ENCODE measurements around the gene TLE7. TPM values are rescaled to one million over a fixed set of nuclear protein-coding genes. Genes with fewer than 3 reads are reported as not detected.
A peak's percentile ranks its signal among the peaks of the same experiment; 100 is the strongest.

The TLE7 gene
- total RNA-seq, 2 experiments from 2014 or later, result not detected

- Mint-ChIP-seq H3K27ac (no peak overlapping the region), H3K36me3 (ENCODE audit: low read depth) (peaks cover 62% of the 10 kb centered on the region), H3K27me3 (no peaks in the 10 kb centered on the region), H3K4me3 (no peak overlapping the region), H3K4me1 (no peaks in the 10 kb centered on the region), H3K9me3 (ENCODE audit: low read depth) (peaks cover 57% of the 10 kb centered on the region)
- CTCF ChIA-PET, result no interaction called here
- DNase-seq (no peak), ATAC-seq (no peak)
- POLR2A ChIA-PET, result no interaction called here
- intact Hi-C loops (cut with DNase I, micrococcal nuclease), result no loop called here
Observed at GRCh38 chr16:71448274-71448866, 6.5 kb upstream of the TLE7 start.

GRCh38 chr16:71443714-71444113, 1.9 kb upstream of the TLE7 start:
- POLR2A ChIA-PET, result no interaction called here
- no peak for DNase-seq
- Mint-ChIP-seq H3K4me1 (no peaks in the 10 kb centered on the region), H3K36me3 (ENCODE audit: low read depth) (peaks cover 15% of the 10 kb centered on the region), H3K9me3 (ENCODE audit: low read depth) (peaks cover 26% of the 10 kb centered on the region), H3K27me3 (peaks cover 17% of the 10 kb centered on the region), H3K4me3 (no peak overlapping the region), H3K27ac (no peak overlapping the region)
- no peak for ATAC-seq
- intact Hi-C loops (cut with DNase I, micrococcal nuclease), result loop anchor here in 1 of 2 experiments (5.0 kb wide), 1 partner anchor 54 kb away; no protein-coding TSS in a partner anchor
- CTCF ChIA-PET, result no interaction called here

DNA sequence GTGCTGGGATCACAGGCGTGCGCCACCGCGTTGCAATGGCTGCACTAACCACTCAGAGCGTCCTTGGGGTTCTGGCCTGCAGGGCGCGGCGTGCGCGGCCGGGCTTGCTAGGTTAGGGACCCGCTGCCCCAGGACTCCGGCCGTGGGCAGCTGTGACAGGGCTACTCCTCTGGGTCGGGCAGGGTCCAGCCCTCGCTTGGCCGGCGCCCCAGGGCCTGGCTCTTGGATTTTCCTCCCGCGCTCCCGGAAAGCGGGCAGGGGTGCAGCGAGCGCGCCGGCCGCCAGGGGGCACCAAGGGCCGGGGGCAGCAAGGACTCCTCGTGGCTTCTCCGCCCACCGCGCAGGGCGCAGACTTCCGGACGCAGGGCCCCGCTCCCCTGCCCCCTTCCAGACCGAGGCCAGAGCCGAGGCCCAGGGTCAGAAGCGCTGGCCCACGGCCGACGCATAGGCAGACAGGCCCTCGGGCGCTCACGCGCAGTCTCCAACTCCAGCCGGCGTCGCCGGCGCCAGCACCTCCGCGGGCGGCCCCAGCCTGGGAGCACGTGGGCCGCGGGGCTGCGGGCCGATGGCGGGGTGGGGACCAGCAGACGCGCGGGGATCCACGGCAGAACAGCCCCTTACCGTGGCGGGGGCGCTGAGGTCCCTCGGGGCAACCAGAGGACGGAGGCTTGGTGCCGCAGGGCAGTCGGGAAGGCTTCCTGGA, 355 bp downstream of the TLE7 start:
- Mint-ChIP-seq H3K27ac (no peak overlapping the region), H3K27me3 (peaks cover 21% of the 10 kb centered on the region), H3K4me1 (no peaks in the 10 kb centered on the region), H3K9me3 (ENCODE audit: low read depth) (peaks cover 15% of the 10 kb centered on the region), H3K4me3 (no peak overlapping the region), H3K36me3 (ENCODE audit: low read depth) (peaks cover 3% of the 10 kb centered on the region)
- POLR2A ChIA-PET, result no interaction called here
- DNase-seq, result peak; percentile 70
- intact Hi-C loops (cut with DNase I, micrococcal nuclease), result loop anchor here (1.0 to 5.0 kb wide), 3 partner anchors 56 to 169 kb away; no protein-coding TSS in a partner anchor
- ATAC-seq, result peak; percentile 64
- CTCF ChIA-PET, result no interaction called here

DNA sequence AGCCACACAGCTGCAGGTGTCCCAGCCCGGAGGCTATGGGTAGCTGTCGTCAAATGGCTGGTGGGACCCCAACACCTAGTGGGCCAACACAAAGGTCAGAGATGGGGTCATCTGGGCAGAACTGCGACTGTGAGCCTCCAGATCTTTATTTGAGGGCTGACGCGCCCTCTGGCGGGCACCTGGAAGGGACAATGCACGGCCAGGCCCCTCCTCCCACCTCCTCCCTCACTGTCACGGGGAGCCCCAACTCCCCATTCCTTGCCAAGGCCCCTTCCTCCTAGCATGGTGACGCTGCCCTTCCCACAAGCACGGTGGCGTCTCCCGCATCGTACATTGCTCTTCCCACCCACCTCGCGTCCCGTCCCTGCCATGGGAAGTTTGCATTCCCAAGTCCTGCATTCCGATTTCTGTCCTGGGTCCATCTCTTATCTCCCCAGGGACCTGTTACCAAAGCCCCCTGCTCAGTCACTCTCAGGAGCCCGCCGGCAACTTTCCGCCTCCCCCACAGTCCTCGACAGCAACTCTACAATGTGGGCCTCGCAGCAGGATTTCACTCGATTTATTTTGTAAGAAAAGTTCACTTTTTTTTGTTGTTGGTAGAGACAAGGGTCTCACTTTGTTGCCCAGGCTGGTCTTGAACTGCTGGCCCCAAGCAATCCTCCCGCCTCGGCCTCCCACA, 1.0 kb downstream of the TLE7 start:
- no peak overlapping the region for H3K27ac Mint-ChIP-seq
- H3K9me3 Mint-ChIP-seq (ENCODE audit: low read depth), result peaks cover 13% of the 10 kb centered on the region
- CTCF ChIA-PET, result interaction anchor here (0.7 to 1.2 kb wide), 6 partner anchors 28 to 424 kb away, joined by 3 to 8 read pairs (median 3); no protein-coding TSS in a partner anchor
- ATAC-seq, result peak; percentile 59
- H3K4me3 Mint-ChIP-seq, result no peak overlapping the region
- no peaks in the 10 kb centered on the region for H3K4me1 Mint-ChIP-seq
- POLR2A ChIA-PET, result no interaction called here
- intact Hi-C loops (cut with DNase I, micrococcal nuclease), result loop anchor here (1.0 to 5.0 kb wide), 3 partner anchors 56 to 170 kb away; no protein-coding TSS in a partner anchor
- peaks cover 25% of the 10 kb centered on the region for H3K27me3 Mint-ChIP-seq
- peak; percentile 56 for DNase-seq
- H3K36me3 Mint-ChIP-seq (ENCODE audit: low read depth), result peaks cover 3% of the 10 kb centered on the region

DNA sequence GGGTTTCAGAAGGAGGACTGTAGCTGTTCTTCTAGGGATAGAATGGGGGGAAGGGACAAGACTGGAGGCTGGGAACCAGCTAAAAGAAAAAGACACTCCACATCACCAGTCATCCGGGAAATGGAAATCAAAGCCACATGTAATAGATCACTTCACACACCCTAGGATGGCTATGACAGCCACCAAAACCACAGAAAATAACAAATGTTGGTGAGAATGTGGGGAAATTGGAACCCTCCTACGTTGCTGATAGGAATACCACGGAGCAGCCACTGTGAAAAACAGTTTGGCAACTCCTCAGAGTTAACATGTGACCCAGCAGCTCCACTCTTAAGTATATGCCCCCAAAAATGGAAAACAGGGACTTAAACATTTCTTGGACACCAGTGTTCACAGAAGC, 2.3 kb downstream of the TLE7 start:
- DNase-seq (no peak), ATAC-seq (no peak)
- ChIA-PET POLR2A (no interaction called here), CTCF (interaction anchor here (0.6 to 1.4 kb wide), 4 partner anchors 21 to 427 kb away, joined by 3 to 8 read pairs (median 4); no protein-coding TSS in a partner anchor)
- intact Hi-C loops (cut with DNase I, micrococcal nuclease), result no loop called here
- no peaks in the 10 kb centered on the region for H3K4me1 Mint-ChIP-seq
- H3K4me3 Mint-ChIP-seq, result no peak overlapping the region
- peaks cover 5% of the 10 kb centered on the region for H3K9me3 Mint-ChIP-seq (ENCODE audit: low read depth)
- no peak overlapping the region for H3K27ac Mint-ChIP-seq
- H3K27me3 Mint-ChIP-seq, result peaks cover 25% of the 10 kb centered on the region
- H3K36me3 Mint-ChIP-seq (ENCODE audit: low read depth), result peaks cover 3% of the 10 kb centered on the region

DNA sequence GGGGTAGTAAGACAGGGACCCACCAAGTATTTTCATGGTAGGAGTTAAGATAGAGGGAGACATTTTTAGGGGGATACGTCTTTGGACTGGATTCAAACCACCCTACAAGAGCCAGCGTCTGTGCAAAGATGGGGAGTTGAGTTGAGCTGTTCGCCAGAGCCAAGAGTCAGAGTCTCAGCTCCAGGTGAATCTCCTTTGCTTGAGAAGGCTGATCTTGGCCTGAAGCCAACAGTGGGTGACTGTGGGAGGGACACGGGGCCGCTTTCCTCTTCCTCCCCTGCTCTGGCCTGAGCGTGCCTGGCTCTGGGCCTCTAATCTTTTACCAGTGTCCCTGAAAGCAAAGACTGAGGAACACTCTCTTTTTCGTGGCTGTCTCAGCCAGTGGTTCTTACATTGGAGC, 5.4 kb downstream of the TLE7 start:
- ATAC-seq (no peak), DNase-seq (no peak)
- intact Hi-C loops (cut with DNase I, micrococcal nuclease), result no loop called here
- POLR2A ChIA-PET, result no interaction called here
- Mint-ChIP-seq H3K27ac (no peak overlapping the region), H3K36me3 (ENCODE audit: low read depth) (no peaks in the 10 kb centered on the region), H3K27me3 (peaks cover 27% of the 10 kb centered on the region), H3K4me1 (no peaks in the 10 kb centered on the region), H3K9me3 (ENCODE audit: low read depth) (no peaks in the 10 kb centered on the region), H3K4me3 (no peak overlapping the region)
- CTCF ChIA-PET, result interaction anchor here (0.5 to 1.8 kb wide), 2 partner anchors 63 to 92 kb away, joined by 3 to 8 read pairs; no protein-coding TSS in a partner anchor

GRCh38 chr16:71432906-71433305, 8.9 kb downstream of the TLE7 start:
- ATAC-seq, result no peak
- intact Hi-C loops (cut with DNase I, micrococcal nuclease), result no loop called here
- no peak for DNase-seq
- no peaks in the 10 kb centered on the region for H3K36me3 Mint-ChIP-seq (ENCODE audit: low read depth)
- peaks cover 18% of the 10 kb centered on the region for H3K27me3 Mint-ChIP-seq
- POLR2A ChIA-PET, result no interaction called here
- no peaks in the 10 kb centered on the region for H3K9me3 Mint-ChIP-seq (ENCODE audit: low read depth)
- H3K4me3 Mint-ChIP-seq, result no peak overlapping the region
- no peaks in the 10 kb centered on the region for H3K4me1 Mint-ChIP-seq
- no peak overlapping the region for H3K27ac Mint-ChIP-seq
- CTCF ChIA-PET, result no interaction called here

- Mint-ChIP-seq H3K27ac (no peak overlapping the region), H3K9me3 (ENCODE audit: low read depth) (no peaks in the 10 kb centered on the region), H3K4me1 (no peaks in the 10 kb centered on the region), H3K27me3 (peaks cover 19% of the 10 kb centered on the region), H3K4me3 (no peak overlapping the region), H3K36me3 (ENCODE audit: low read depth) (no peaks in the 10 kb centered on the region)
- intact Hi-C loops (cut with DNase I, micrococcal nuclease), result no loop called here
- ATAC-seq (no peak), DNase-seq (no peak)
- CTCF ChIA-PET, result interaction anchor here (0.5 kb wide), 1 partner anchor 145 kb away, joined by 3 read pairs; the partner anchor contains the start of gene TAT
- POLR2A ChIA-PET, result no interaction called here
Observed at GRCh38 chr16:71431991-71432390, 9.9 kb downstream of the TLE7 start.

GRCh38 chr16:71431176-71431575, 10.7 kb downstream of the TLE7 start:
- ChIA-PET CTCF (no interaction called here), POLR2A (no interaction called here)
- H3K27me3 Mint-ChIP-seq, result peaks cover 21% of the 10 kb centered on the region
- no peaks in the 10 kb centered on the region for H3K36me3 Mint-ChIP-seq (ENCODE audit: low read depth)
- ATAC-seq (no peak), DNase-seq (no peak)
- H3K4me1 Mint-ChIP-seq, result no peaks in the 10 kb centered on the region
- H3K27ac Mint-ChIP-seq, result no peak overlapping the region
- no peaks in the 10 kb centered on the region for H3K9me3 Mint-ChIP-seq (ENCODE audit: low read depth)
- intact Hi-C loops (cut with DNase I, micrococcal nuclease), result no loop called here
- no peak overlapping the region for H3K4me3 Mint-ChIP-seq

DNA sequence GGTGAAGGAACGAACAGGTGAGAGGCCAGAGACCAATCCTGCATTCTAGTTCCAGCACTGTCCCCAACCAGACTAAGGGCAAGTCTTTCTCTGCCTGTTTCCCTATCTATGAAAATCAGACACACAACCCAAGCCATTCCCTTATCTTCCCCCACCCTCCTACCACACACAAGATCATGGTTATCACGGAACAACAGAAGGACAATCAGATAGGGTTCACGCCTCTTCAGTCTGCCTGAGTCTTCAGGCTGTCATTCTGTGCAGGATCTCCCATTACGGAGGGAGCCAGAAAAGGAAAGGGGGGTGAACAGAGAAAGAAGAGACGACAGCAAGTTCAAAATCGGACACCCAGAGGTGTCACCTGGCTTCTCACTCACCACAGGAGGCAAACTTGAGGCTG, 11.1 kb downstream of the TLE7 start:
- no peaks in the 10 kb centered on the region for H3K36me3 Mint-ChIP-seq (ENCODE audit: low read depth)
- ATAC-seq (no peak), DNase-seq (no peak)
- no peaks in the 10 kb centered on the region for H3K4me1 Mint-ChIP-seq
- intact Hi-C loops (cut with DNase I, micrococcal nuclease), result no loop called here
- H3K27me3 Mint-ChIP-seq, result peaks cover 24% of the 10 kb centered on the region
- POLR2A ChIA-PET, result no interaction called here
- H3K4me3 Mint-ChIP-seq, result no peak overlapping the region
- H3K27ac Mint-ChIP-seq, result no peak overlapping the region
- CTCF ChIA-PET, result no interaction called here
- no peaks in the 10 kb centered on the region for H3K9me3 Mint-ChIP-seq (ENCODE audit: low read depth)

DNA sequence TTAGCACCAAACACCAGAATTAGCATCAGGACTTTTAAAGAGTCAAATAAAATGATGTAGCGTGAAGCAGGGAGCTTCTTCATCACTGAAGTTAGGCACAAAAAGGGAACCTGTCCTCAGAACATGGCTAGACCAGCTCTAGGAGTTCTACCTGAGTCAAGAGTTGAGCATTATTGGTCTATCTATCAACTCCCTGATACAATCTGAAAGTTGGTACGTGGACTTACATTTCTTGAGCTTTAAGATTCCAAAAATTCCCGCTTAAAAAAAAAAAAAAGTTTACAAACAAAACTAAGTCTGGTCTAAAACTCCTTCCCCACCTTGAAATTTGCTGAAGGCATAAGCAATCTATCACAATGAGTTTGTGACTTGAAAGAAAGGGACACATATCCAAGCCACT, 12.3 kb downstream of the TLE7 start:
- H3K9me3 Mint-ChIP-seq (ENCODE audit: low read depth), result no peaks in the 10 kb centered on the region
- intact Hi-C loops (cut with DNase I, micrococcal nuclease), result no loop called here
- ATAC-seq (no peak), DNase-seq (no peak)
- no peak overlapping the region for H3K4me3 Mint-ChIP-seq
- CTCF ChIA-PET, result interaction anchor here (0.6 to 3.1 kb wide), 6 partner anchors 17 to 1521 kb away, joined by 3 to 13 read pairs (median 4); no protein-coding TSS in a partner anchor
- no peaks in the 10 kb centered on the region for H3K36me3 Mint-ChIP-seq (ENCODE audit: low read depth)
- H3K27me3 Mint-ChIP-seq, result peaks cover 33% of the 10 kb centered on the region
- POLR2A ChIA-PET, result no interaction called here
- H3K27ac Mint-ChIP-seq, result no peak overlapping the region
- no peaks in the 10 kb centered on the region for H3K4me1 Mint-ChIP-seq
